Forelimb muscle (tissue), 1 donor: Measurements from ENCODE around the gene FAM184B. TPM values are rescaled to one million over a fixed set of nuclear protein-coding genes. Genes with fewer than 3 reads are reported as not detected.
"Not testable (repeated sequence)": the region's sequence is repeated elsewhere in the genome, so short reads cannot be mapped to it uniquely, and the experiment has no call there.

Source experiments
- DNase-seq: peaks from one replicate; pipeline ENCODE4 v3.0.0-alpha.2; 2013; ENCODE audit warnings: low read depth
- polyA plus RNA-seq: library from polyadenylated mRNA; unstranded; fragments of 120-200 nt; gene quantifications from one replicate; pipeline ENCODE4 v1.2.1, GENCODE V29; 2013; ENCODE audit not compliant: insufficient read length

FAM184B gene
- polyA plus RNA-seq, 1 donor = 7.7 TPM

GRCh38 chr4:17682222-17682566 lies 99.2 kb downstream of the FAM184B start:
- no peak for DNase-seq

- no peak for DNase-seq
Observed at GRCh38 chr4:17681281-17682221, 99.9 kb downstream of the FAM184B start.

- DNase-seq = no peak
Observed at GRCh38 chr4:17680559-17681280, 100.7 kb downstream of the FAM184B start.

- DNase-seq = no peak
Observed at GRCh38 chr4:17670423-17670822, 111.0 kb downstream of the FAM184B start.

GRCh38 chr4:17667653-17668201 lies 113.7 kb downstream of the FAM184B start:
- DNase-seq = no peak

GRCh38 chr4:17667253-17667652 lies 114.2 kb downstream of the FAM184B start:
- no peak for DNase-seq

- no peak for DNase-seq
Observed at GRCh38 chr4:17665852-17666251, 115.6 kb downstream of the FAM184B start.

GRCh38 chr4:17665346-17665745 lies 116.1 kb downstream of the FAM184B start:
- DNase-seq = no peak

GRCh38 chr4:17664755-17665154 lies 116.7 kb downstream of the FAM184B start:
- DNase-seq = no peak

GRCh38 chr4:17662694-17663093 lies 118.7 kb downstream of the FAM184B start:
- no peak for DNase-seq

GRCh38 chr4:17659196-17659595 lies 122.2 kb downstream of the FAM184B start:
- not testable (repeated sequence) for DNase-seq

GRCh38 chr4:17657849-17658248 lies 123.6 kb downstream of the FAM184B start:
- DNase-seq = no peak

GRCh38 chr4:17657090-17657489 lies 124.3 kb downstream of the FAM184B start:
- no peak for DNase-seq

GRCh38 chr4:17654701-17655100 lies 126.7 kb downstream of the FAM184B start:
- DNase-seq = no peak

GRCh38 chr4:17650406-17650805 lies 131.0 kb downstream of the FAM184B start:
- no peak for DNase-seq

GRCh38 chr4:17647927-17648326 lies 133.5 kb downstream of the FAM184B start:
- no peak for DNase-seq

- no peak for DNase-seq
Observed at GRCh38 chr4:17647176-17647806, 134.1 kb downstream of the FAM184B start.

- no peak for DNase-seq
Observed at GRCh38 chr4:17646693-17647092, 134.7 kb downstream of the FAM184B start.

GRCh38 chr4:17642398-17642783 lies 139.0 kb downstream of the FAM184B start:
- DNase-seq = no peak

- no peak for DNase-seq
Observed at GRCh38 chr4:17639136-17639535, 142.3 kb downstream of the FAM184B start.

- DNase-seq = peak; percentile 31
Observed at GRCh38 chr4:17636696-17637622, 144.5 kb downstream of the FAM184B start.
